Lower lobe of right lung (tissue), 2 donors: Measurements from ENCODE around the gene GPR101. TPM values are rescaled to one million over a fixed set of nuclear protein-coding genes. Genes with fewer than 3 reads are reported as not detected.

ENCODE experiments used
- ATAC-seq, 2 donors: fragments of 200-7000 bp; cut with Tn5 transposase; one replicate each; pipeline ENCODE4 v1.9.1; 2020 to 2022; ENCODE audit warnings: mild to moderate bottlenecking in 2 of 2, moderate library complexity in 2 of 2
- DNase-seq: peaks from one replicate; pipeline ENCODE4 v3.0.0-alpha.2; 2020
- H3K27ac ChIP-seq: fragments of 200-600 bp; one replicate; pipeline ENCODE4 v1.8.0; 2022
- H3K27me3 ChIP-seq: fragments of 200-600 bp; one replicate; pipeline ENCODE4 v1.8.0; 2022; ENCODE audit warnings: low read depth
- H3K36me3 ChIP-seq: fragments of 200-600 bp; one replicate; pipeline ENCODE4 v1.8.0; 2022; ENCODE audit warnings: mild to moderate bottlenecking
- H3K4me1 ChIP-seq: fragments of 200-600 bp; one replicate; pipeline ENCODE4 v1.8.0; 2022
- H3K4me3 ChIP-seq: fragments of 200-600 bp; one replicate; pipeline ENCODE4 v1.8.0; 2022; ENCODE audit warnings: mild to moderate bottlenecking
- H3K9me3 ChIP-seq: fragments of 200-600 bp; one replicate; pipeline ENCODE4 v1.8.0; 2022
- CTCF ChIP-seq: fragments of 200-600 bp; IDR thresholded peaks from one replicate; pipeline ENCODE4 v1.8.0; 2022; ENCODE audit warnings: antibody characterized with exemption, mild to moderate bottlenecking
- intact Hi-C: fragments of 100-400 bp; cut with DNase I; formaldehyde crosslinking; loops from one replicate; pipeline ENCODE4 v1.11.0; 2022
- total RNA-seq: library from RNA; stranded (reverse); fragmentation: NEBNext Ultra II Directional; extraction: Animal tissue kit (Norgen Biotek cat#: 25700); gene quantifications from one replicate; pipeline ENCODE4 v1.2.1, GENCODE V29; 2021
- donor health status: DM: no; HTN: yes; CAD: no; lungs with severe emphysema.

The GPR101 gene
- total RNA-seq, 1 donor from 2014 or later = not detected

GRCh38 chrX:137043736-137044135 is 9.9 kb upstream of the GPR101 start:
- DNase-seq (no peak), ATAC-seq (no peak)
- Histone ChIP-seq H3K4me3 (no peak overlapping the region), H3K4me1 (no peaks in the 10 kb centered on the region), H3K27me3 (no peaks in the 10 kb centered on the region), H3K36me3 (no peaks in the 10 kb centered on the region), H3K9me3 (no peaks in the 10 kb centered on the region), H3K27ac (no peak overlapping the region)
- intact Hi-C loops = no loop called here
- TF ChIP-seq CTCF = no peak

- Histone ChIP-seq H3K4me1 (no peaks in the 10 kb centered on the region), H3K36me3 (no peaks in the 10 kb centered on the region), H3K27ac (no peak overlapping the region), H3K9me3 (no peaks in the 10 kb centered on the region), H3K27me3 (no peaks in the 10 kb centered on the region), H3K4me3 (no peak overlapping the region)
- intact Hi-C loops = no loop called here
- DNase-seq (no peak), ATAC-seq (no peak)
- TF ChIP-seq CTCF = no peak
These were observed 7.5 kb upstream of the GPR101 start for GRCh38 chrX:137041329-137041728.

- no peaks in the 10 kb centered on the region for H3K27me3 ChIP-seq
- ATAC-seq = no peak
- H3K4me3 ChIP-seq = no peak overlapping the region
- DNase-seq = no peak
- no peaks in the 10 kb centered on the region for H3K9me3 ChIP-seq
- no peak overlapping the region for H3K27ac ChIP-seq
- no peak for TF ChIP-seq CTCF
- H3K4me1 ChIP-seq = no peaks in the 10 kb centered on the region
- intact Hi-C loops = no loop called here
- no peaks in the 10 kb centered on the region for H3K36me3 ChIP-seq
These were observed 6.5 kb upstream of the GPR101 start for GRCh38 chrX:137040113-137040794.

GRCh38 chrX:137034508-137034872 is 695 bp upstream of the GPR101 start:
- H3K4me3 ChIP-seq = no peak overlapping the region
- intact Hi-C loops = no loop called here
- H3K9me3 ChIP-seq = no peaks in the 10 kb centered on the region
- peaks cover 21% of the 10 kb centered on the region for H3K27me3 ChIP-seq
- ATAC-seq = no peak
- no peak for TF ChIP-seq CTCF
- DNase-seq = no peak
- H3K27ac ChIP-seq = no peak overlapping the region
- H3K4me1 ChIP-seq = peaks cover 7% of the 10 kb centered on the region
- no peaks in the 10 kb centered on the region for H3K36me3 ChIP-seq

GRCh38 chrX:137032841-137033773 is 688 bp downstream of the GPR101 start:
- H3K9me3 ChIP-seq = no peaks in the 10 kb centered on the region
- DNase-seq (no peak), ATAC-seq (no peak)
- peaks cover 21% of the 10 kb centered on the region for H3K27me3 ChIP-seq
- no peak for TF ChIP-seq CTCF
- H3K4me1 ChIP-seq = peaks cover 7% of the 10 kb centered on the region
- H3K27ac ChIP-seq = no peak overlapping the region
- H3K4me3 ChIP-seq = no peak overlapping the region
- no peaks in the 10 kb centered on the region for H3K36me3 ChIP-seq
- intact Hi-C loops = no loop called here
